Activated naive CD8-positive, alpha-beta T cell (primary cell): ENCODE data around the gene ELFN2.
"Not testable (repeated sequence)": the region's sequence is repeated elsewhere in the genome, so short reads cannot be mapped to it uniquely, and the experiment has no call there.

Experiments
- H3K27ac Mint-ChIP-seq: one replicate; pipeline ENCODE4 v1.8.0; 2021; ENCODE audit warnings: mixed read lengths
- H3K27me3 Mint-ChIP-seq: one replicate; pipeline ENCODE4 v1.8.0; 2021; ENCODE audit warnings: mixed read lengths
- H3K36me3 Mint-ChIP-seq: one replicate; pipeline ENCODE4 v1.8.0; 2021; ENCODE audit warnings: mixed read lengths
- H3K4me1 Mint-ChIP-seq: one replicate; pipeline ENCODE4 v1.8.0; 2021; ENCODE audit warnings: low read depth, mixed read lengths
- H3K4me3 Mint-ChIP-seq: one replicate; pipeline ENCODE4 v1.8.0; 2021; ENCODE audit warnings: mild to moderate bottlenecking, mixed read lengths
- H3K9me3 Mint-ChIP-seq: one replicate; pipeline ENCODE4 v1.8.0; 2021; ENCODE audit warnings: low read depth, mixed read lengths

ELFN2 gene

GRCh38 chr22:37412495-37413250, 14.6 kb downstream of the ELFN2 start:
- Mint-ChIP-seq H3K4me1 (peaks cover 20% of the 10 kb centered on the region), H3K27ac (no peak overlapping the region), H3K36me3 (no peaks in the 10 kb centered on the region), H3K4me3 (no peak overlapping the region), H3K27me3 (peaks cover 6% of the 10 kb centered on the region), H3K9me3 (no peaks in the 10 kb centered on the region)

GRCh38 chr22:37411655-37412054, 15.6 kb downstream of the ELFN2 start:
- H3K36me3 Mint-ChIP-seq, result no peaks in the 10 kb centered on the region
- H3K27me3 Mint-ChIP-seq, result peaks cover 6% of the 10 kb centered on the region
- no peaks in the 10 kb centered on the region for H3K9me3 Mint-ChIP-seq
- no peak overlapping the region for H3K27ac Mint-ChIP-seq
- peaks cover 15% of the 10 kb centered on the region for H3K4me1 Mint-ChIP-seq
- no peak overlapping the region for H3K4me3 Mint-ChIP-seq

- H3K4me1 Mint-ChIP-seq, result peaks cover 8% of the 10 kb centered on the region
These were observed 16.9 kb downstream of the ELFN2 start for GRCh38 chr22:37410174-37411055.

GRCh38 chr22:37409459-37410050, 17.7 kb downstream of the ELFN2 start:
- peaks cover 6% of the 10 kb centered on the region for H3K27me3 Mint-ChIP-seq
- H3K4me1 Mint-ChIP-seq, result peaks cover 8% of the 10 kb centered on the region
- no peaks in the 10 kb centered on the region for H3K36me3 Mint-ChIP-seq
- no peak overlapping the region for H3K27ac Mint-ChIP-seq
- no peak overlapping the region for H3K4me3 Mint-ChIP-seq
- no peaks in the 10 kb centered on the region for H3K9me3 Mint-ChIP-seq

More at GRCh38 chr22:37410174-37411055, 16.9 kb downstream of the ELFN2 start:
- Mint-ChIP-seq H3K4me3 (no peak overlapping the region), H3K9me3 (no peaks in the 10 kb centered on the region), H3K36me3 (no peaks in the 10 kb centered on the region), H3K27me3 (peaks cover 6% of the 10 kb centered on the region), H3K27ac (no peak overlapping the region)

- Mint-ChIP-seq H3K36me3 (no peaks in the 10 kb centered on the region), H3K9me3 (no peaks in the 10 kb centered on the region), H3K27ac (no peak overlapping the region), H3K27me3 (peaks cover 4% of the 10 kb centered on the region), H3K4me3 (no peak overlapping the region), H3K4me1 (peaks cover 8% of the 10 kb centered on the region)
These were observed 18.2 kb downstream of the ELFN2 start for GRCh38 chr22:37409031-37409430.

GRCh38 chr22:37407856-37408255, 19.4 kb downstream of the ELFN2 start:
- H3K36me3 Mint-ChIP-seq, result no peaks in the 10 kb centered on the region
- H3K27ac Mint-ChIP-seq, result no peak overlapping the region
- no peaks in the 10 kb centered on the region for H3K27me3 Mint-ChIP-seq
- H3K4me3 Mint-ChIP-seq, result no peak overlapping the region
- H3K4me1 Mint-ChIP-seq, result peaks cover 8% of the 10 kb centered on the region
- no peaks in the 10 kb centered on the region for H3K9me3 Mint-ChIP-seq

GRCh38 chr22:37406441-37407235, 20.6 kb downstream of the ELFN2 start:
- H3K27me3 Mint-ChIP-seq, result no peaks in the 10 kb centered on the region
- H3K9me3 Mint-ChIP-seq, result no peaks in the 10 kb centered on the region
- peaks cover 8% of the 10 kb centered on the region for H3K4me1 Mint-ChIP-seq
- no peaks in the 10 kb centered on the region for H3K36me3 Mint-ChIP-seq
- no peak overlapping the region for H3K4me3 Mint-ChIP-seq
- H3K27ac Mint-ChIP-seq, result no peak overlapping the region

- Mint-ChIP-seq H3K27me3 (no peaks in the 10 kb centered on the region), H3K36me3 (no peaks in the 10 kb centered on the region), H3K4me1 (no peaks in the 10 kb centered on the region), H3K4me3 (no peak overlapping the region), H3K9me3 (no peaks in the 10 kb centered on the region), H3K27ac (no peak overlapping the region)
These were observed 23.2 kb downstream of the ELFN2 start for GRCh38 chr22:37404091-37404490.

- Mint-ChIP-seq H3K36me3 (no peaks in the 10 kb centered on the region), H3K27ac (no peak overlapping the region), H3K4me1 (no peaks in the 10 kb centered on the region), H3K27me3 (no peaks in the 10 kb centered on the region), H3K9me3 (no peaks in the 10 kb centered on the region), H3K4me3 (no peak overlapping the region)
These were observed 23.9 kb downstream of the ELFN2 start for GRCh38 chr22:37403267-37403960.

GRCh38 chr22:37402184-37402506, 25.1 kb downstream of the ELFN2 start:
- no peaks in the 10 kb centered on the region for H3K27me3 Mint-ChIP-seq
- no peak overlapping the region for H3K27ac Mint-ChIP-seq

GRCh38 chr22:37401401-37402183, 25.7 kb downstream of the ELFN2 start:
- H3K36me3 Mint-ChIP-seq, result no peaks in the 10 kb centered on the region
- H3K4me3 Mint-ChIP-seq, result no peak overlapping the region
- H3K9me3 Mint-ChIP-seq, result no peaks in the 10 kb centered on the region
- H3K4me1 Mint-ChIP-seq, result no peaks in the 10 kb centered on the region
- H3K27me3 Mint-ChIP-seq, result no peaks in the 10 kb centered on the region
- no peak overlapping the region for H3K27ac Mint-ChIP-seq

More at GRCh38 chr22:37402184-37402506, 25.1 kb downstream of the ELFN2 start:
- H3K4me1 Mint-ChIP-seq, result no peaks in the 10 kb centered on the region
- no peaks in the 10 kb centered on the region for H3K9me3 Mint-ChIP-seq
- H3K36me3 Mint-ChIP-seq, result no peaks in the 10 kb centered on the region
- no peak overlapping the region for H3K4me3 Mint-ChIP-seq

- no peak overlapping the region for H3K4me3 Mint-ChIP-seq
- no peaks in the 10 kb centered on the region for H3K9me3 Mint-ChIP-seq
- no peaks in the 10 kb centered on the region for H3K4me1 Mint-ChIP-seq
- H3K36me3 Mint-ChIP-seq, result no peaks in the 10 kb centered on the region
- no peak overlapping the region for H3K27ac Mint-ChIP-seq
- H3K27me3 Mint-ChIP-seq, result no peaks in the 10 kb centered on the region
These were observed 26.6 kb downstream of the ELFN2 start for GRCh38 chr22:37400719-37401118.

GRCh38 chr22:37399457-37399856, 27.8 kb downstream of the ELFN2 start:
- not testable (repeated sequence) for H3K27ac Mint-ChIP-seq, H3K4me3 Mint-ChIP-seq, H3K27me3 Mint-ChIP-seq, H3K36me3 Mint-ChIP-seq, H3K9me3 Mint-ChIP-seq, H3K4me1 Mint-ChIP-seq

- Mint-ChIP-seq H3K27ac (no peak overlapping the region), H3K4me1 (no peaks in the 10 kb centered on the region)
These were observed 30.1 kb downstream of the ELFN2 start for GRCh38 chr22:37397226-37397625.

More at GRCh38 chr22:37397226-37397625, 30.1 kb downstream of the ELFN2 start:
- H3K36me3 Mint-ChIP-seq, result no peaks in the 10 kb centered on the region
- no peaks in the 10 kb centered on the region for H3K9me3 Mint-ChIP-seq
- no peak overlapping the region for H3K4me3 Mint-ChIP-seq
- no peaks in the 10 kb centered on the region for H3K27me3 Mint-ChIP-seq
